HG03432 (cell line): ENCODE measurements around the gene MRPS25.

Source experiments
- ATAC-seq: cut with Tn5 transposase; IDR thresholded peaks from one replicate; pipeline ENCODE4 v1.9.1; 2021; ENCODE audit warnings: mild to moderate bottlenecking, moderate library complexity; ENCODE audit not compliant: unreplicated experiment

Gene MRPS25

GRCh38 chr3:15064835-15065549 lies at the start of gene MRPS25:
MRPS25 (minus strand) TSS chr3:15065315; CDS start chr3:15065194, 121 bp downstream.
- ATAC-seq: peak; percentile 98

- ATAC-seq: no peak
These were observed 48.8 kb upstream of the MRPS25 start for GRCh38 chr3:15113884-15114283.

- no peak for ATAC-seq
These were observed 48.4 kb upstream of the MRPS25 start for GRCh38 chr3:15113471-15113870.

GRCh38 chr3:15112011-15112410 lies 46.9 kb upstream of the MRPS25 start:
- no peak for ATAC-seq

GRCh38 chr3:15110206-15110605 lies 45.1 kb upstream of the MRPS25 start:
- no peak for ATAC-seq

- ATAC-seq: no peak
These were observed 43.8 kb upstream of the MRPS25 start for GRCh38 chr3:15108869-15109268.

GRCh38 chr3:15108082-15108545 lies 43.0 kb upstream of the MRPS25 start:
- ATAC-seq: peak; percentile 66

- ATAC-seq: no peak
These were observed 42.2 kb upstream of the MRPS25 start for GRCh38 chr3:15107075-15107947.

GRCh38 chr3:15102836-15103235 lies 37.7 kb upstream of the MRPS25 start:
- ATAC-seq: no peak

GRCh38 chr3:15102256-15102655 lies 37.1 kb upstream of the MRPS25 start:
- no peak for ATAC-seq

- ATAC-seq: peak; percentile 28
These were observed 34.4 kb upstream of the MRPS25 start for GRCh38 chr3:15099364-15100098.

GRCh38 chr3:15098503-15099363 lies 33.6 kb upstream of the MRPS25 start, which contains the start of gene RBSN:
RBSN (minus strand) TSS chr3:15099148; CDS start chr3:15096120, 3,028 bp downstream.
- ATAC-seq: peak; percentile 89

GRCh38 chr3:15097891-15098290 lies 32.8 kb upstream of the MRPS25 start:
- no peak for ATAC-seq

- no peak for ATAC-seq
These were observed 30.9 kb upstream of the MRPS25 start for GRCh38 chr3:15096046-15096445.

GRCh38 chr3:15094187-15094875 lies 29.2 kb upstream of the MRPS25 start:
- ATAC-seq: no peak

GRCh38 chr3:15092686-15093085 lies 27.6 kb upstream of the MRPS25 start:
- ATAC-seq: no peak

GRCh38 chr3:15091575-15091974 lies 26.5 kb upstream of the MRPS25 start:
- no peak for ATAC-seq

GRCh38 chr3:15089201-15089600 lies 24.1 kb upstream of the MRPS25 start:
- no peak for ATAC-seq

GRCh38 chr3:15086699-15087098 lies 21.6 kb upstream of the MRPS25 start:
- no peak for ATAC-seq

- no peak for ATAC-seq
These were observed 21.1 kb upstream of the MRPS25 start for GRCh38 chr3:15086263-15086662.
